ENCODE data around the gene DIS3L2. TPM values are rescaled to one million over a fixed set of nuclear protein-coding genes. Genes with fewer than 3 reads are reported as not detected.

The DIS3L2 gene
- total RNA-seq, 1 donor from 2014 or later, result 34.3 TPM

GRCh38 chr2:232343821-232344220 lies 382.3 kb downstream of the DIS3L2 start:
- no peak for TF ChIP-seq CTCF (IDR thresholded peaks at IDR 0.05)
- Mint-ChIP-seq H3K4me1 (ENCODE audit: unreplicated experiment) (no peaks in the 10 kb centered on the region), H3K9me3 (ENCODE audit: unreplicated experiment) (no peaks in the 10 kb centered on the region), H3K36me3 (ENCODE audit: unreplicated experiment) (no peaks in the 10 kb centered on the region), H3K27me3 (ENCODE audit: unreplicated experiment) (peaks cover 5% of the 10 kb centered on the region), H3K27ac (ENCODE audit: unreplicated experiment) (no peak overlapping the region), H3K4me3 (ENCODE audit: unreplicated experiment) (no peak overlapping the region)
- no peak for DNase-seq (ENCODE audit: extremely low spot score, unreplicated experiment)

GRCh38 chr2:232345251-232345650 lies 383.7 kb downstream of the DIS3L2 start:
- no peak for DNase-seq (ENCODE audit: extremely low spot score, unreplicated experiment)
- H3K27me3 Mint-ChIP-seq (ENCODE audit: unreplicated experiment), result peaks cover 5% of the 10 kb centered on the region
- no peak for TF ChIP-seq CTCF (IDR thresholded peaks at IDR 0.05)
- H3K27ac Mint-ChIP-seq (ENCODE audit: unreplicated experiment), result no peak overlapping the region
- H3K9me3 Mint-ChIP-seq (ENCODE audit: unreplicated experiment), result no peaks in the 10 kb centered on the region
- no peak overlapping the region for H3K4me3 Mint-ChIP-seq (ENCODE audit: unreplicated experiment)
- H3K36me3 Mint-ChIP-seq (ENCODE audit: unreplicated experiment), result no peaks in the 10 kb centered on the region
- no peaks in the 10 kb centered on the region for H3K4me1 Mint-ChIP-seq (ENCODE audit: unreplicated experiment)

GRCh38 chr2:232347369-232347768 lies 385.9 kb downstream of the DIS3L2 start:
- peaks cover 5% of the 10 kb centered on the region for H3K27me3 Mint-ChIP-seq (ENCODE audit: unreplicated experiment)
- no peaks in the 10 kb centered on the region for H3K9me3 Mint-ChIP-seq (ENCODE audit: unreplicated experiment)
- H3K36me3 Mint-ChIP-seq (ENCODE audit: unreplicated experiment), result no peaks in the 10 kb centered on the region
- no peak for DNase-seq (ENCODE audit: extremely low spot score, unreplicated experiment)
- H3K27ac Mint-ChIP-seq (ENCODE audit: unreplicated experiment), result no peak overlapping the region
- TF ChIP-seq CTCF (IDR thresholded peaks at IDR 0.05), result no peak
- H3K4me3 Mint-ChIP-seq (ENCODE audit: unreplicated experiment), result no peak overlapping the region
- no peaks in the 10 kb centered on the region for H3K4me1 Mint-ChIP-seq (ENCODE audit: unreplicated experiment)

GRCh38 chr2:232348936-232349335 lies 387.4 kb downstream of the DIS3L2 start:
- Mint-ChIP-seq H3K4me3 (ENCODE audit: unreplicated experiment) (no peak overlapping the region), H3K27ac (ENCODE audit: unreplicated experiment) (no peak overlapping the region), H3K9me3 (ENCODE audit: unreplicated experiment) (no peaks in the 10 kb centered on the region), H3K27me3 (ENCODE audit: unreplicated experiment) (peaks cover 5% of the 10 kb centered on the region), H3K36me3 (ENCODE audit: unreplicated experiment) (no peaks in the 10 kb centered on the region), H3K4me1 (ENCODE audit: unreplicated experiment) (no peaks in the 10 kb centered on the region)
- DNase-seq (ENCODE audit: extremely low spot score, unreplicated experiment), result no peak
- no peak for TF ChIP-seq CTCF (IDR thresholded peaks at IDR 0.05)

GRCh38 chr2:232349546-232349945 lies 388.0 kb downstream of the DIS3L2 start:
- Mint-ChIP-seq H3K4me1 (ENCODE audit: unreplicated experiment) (no peaks in the 10 kb centered on the region), H3K4me3 (ENCODE audit: unreplicated experiment) (no peak overlapping the region), H3K27me3 (ENCODE audit: unreplicated experiment) (peaks cover 5% of the 10 kb centered on the region), H3K27ac (ENCODE audit: unreplicated experiment) (no peak overlapping the region), H3K9me3 (ENCODE audit: unreplicated experiment) (no peaks in the 10 kb centered on the region), H3K36me3 (ENCODE audit: unreplicated experiment) (no peaks in the 10 kb centered on the region)
- TF ChIP-seq CTCF (IDR thresholded peaks at IDR 0.05), result no peak
- no peak for DNase-seq (ENCODE audit: extremely low spot score, unreplicated experiment)
